Upper lobe of left lung (tissue), 6 donors: ENCODE results near the gene TRIM71. TPM values are rescaled to one million over a fixed set of nuclear protein-coding genes. Genes with fewer than 3 reads are reported as not detected.
A peak's percentile ranks its signal among the peaks of the same experiment; 100 is the strongest.

Experiments
- ATAC-seq, 2 donors: fragments of 200-7000 bp; cut with Tn5 transposase; one replicate each; pipeline ENCODE4 v1.9.1; 2022; ENCODE audit warnings: mild to moderate bottlenecking in 2 of 2, moderate library complexity in 2 of 2; ENCODE audit not compliant: low FRiP score in 2 of 2
- DNase-seq, 2 donors: peaks; one replicate each; pipeline ENCODE4 v3.0.0-alpha.2; 2019 to 2020
- H3K27ac ChIP-seq, 4 donors: fragments of 200-600 bp; sonication (generic); one replicate each; pipeline ENCODE4 v1.5.1; 2016 to 2019
- H3K27me3 ChIP-seq, 4 donors: fragments of 200-600 bp; sonication (generic); one replicate each; pipeline ENCODE4 v1.5.1; 2017 to 2019
- H3K36me3 ChIP-seq, 4 donors: fragments of 200-600 bp; sonication (generic); one replicate each; pipeline ENCODE4 v1.5.1; 2016 to 2019
- H3K4me1 ChIP-seq, 4 donors: fragments of 200-600 bp; sonication (generic); one replicate each; pipeline ENCODE4 v1.5.1; 2018 to 2019
- H3K4me3 ChIP-seq, 4 donors: fragments of 200-600 bp; sonication (generic); one replicate each; pipeline ENCODE4 v1.5.1; 2017 to 2019; ENCODE audit warnings: mild to moderate bottlenecking in 2 of 4, moderate library complexity in 1 of 4
- H3K9me3 ChIP-seq, 4 donors: fragments of 200-600 bp; sonication (generic); one replicate each; pipeline ENCODE4 v1.5.1; 2018 to 2019
- CTCF ChIP-seq, 6 experiments: fragments of 450-650 bp in 4 of 6; fragments of 200-600 bp in 2 of 6; sonication (generic) in 2 of 6; IDR thresholded peaks; one replicate each; pipeline ENCODE4 v1.5.1; 2016 to 2019; ENCODE audit warnings: antibody characterized with exemption in 6 of 6
- EP300 ChIP-seq, 4 donors: sonication (generic); formaldehyde crosslinking; IDR thresholded peaks; one replicate each; pipeline ENCODE4 v1.5.1; 2017; ENCODE audit warnings: antibody characterized with exemption in 4 of 4, control low read depth in 2 of 4
- POLR2A ChIP-seq, 4 donors: fragments of 450-650 bp; IDR thresholded peaks; one replicate each; pipeline ENCODE4 v1.5.1; 2016 to 2017; ENCODE audit warnings: antibody characterized with exemption in 4 of 4, mild to moderate bottlenecking in 2 of 4
- POLR2AphosphoS5 ChIP-seq, 2 donors: sonication (generic); formaldehyde crosslinking; IDR thresholded peaks; one replicate each; pipeline ENCODE4 v1.5.1; 2017; ENCODE audit warnings: antibody characterized with exemption in 2 of 2
- WGBS, 2 donors: methylation state at CpG; one replicate each; pipeline ENCODE4 v1.1.5; 2017 to 2018; 5-methylcytosine and 5-hydroxymethylcytosine counted together
- total RNA-seq, 6 donors: library from RNA; depleted of rRNA in 4 of 6; stranded (reverse); fragments of >200 nt in 4 of 6; gene quantifications; one replicate each; pipeline versions ENCODE4 v1.1.0 to v1.2.1, GENCODE V29; 2016 to 2021
- donor health status: DM: no; HTN: no; CAD: no; lungs with moderate emphysema.
- donor health status: DM: no; HTN: yes; CAD: no; lungs with severe emphysema.

TRIM71 gene
- total RNA-seq, 6 donors from 2014 or later = 2.2 to 7.3 (median 3.8) TPM

GRCh38 chr3:32850226-32850625, 32.4 kb downstream of the TRIM71 start:
- Histone ChIP-seq H3K27me3 (no peaks in the 10 kb centered on the region), H3K4me1 (peaks cover 0 to 8% (median 2%) of the 10 kb centered on the region in 4 donors), H3K9me3 (no peaks in the 10 kb centered on the region), H3K36me3 (no peaks in the 10 kb centered on the region), H3K27ac (no peak overlapping the region), H3K4me3 (no peak overlapping the region)
- no peak for TF ChIP-seq EP300 (IDR thresholded peaks at IDR 0.05)
- no peak for TF ChIP-seq POLR2A (IDR thresholded peaks at IDR 0.05)
- no peak for TF ChIP-seq CTCF (IDR thresholded peaks at IDR 0.05)
- no peak for ATAC-seq
- no peak for DNase-seq
- 53 to 62% methylated on average over 3 of the region's 3 CpGs for WGBS, 2 donors

GRCh38 chr3:32850636-32851035, 32.8 kb downstream of the TRIM71 start:
- peaks cover 0 to 8% (median 2%) of the 10 kb centered on the region in 4 donors for H3K4me1 ChIP-seq
- DNase-seq (no peak), ATAC-seq (no peak)
- H3K36me3 ChIP-seq = no peaks in the 10 kb centered on the region
- no peaks in the 10 kb centered on the region for H3K9me3 ChIP-seq
- 65 to 75% methylated on average over 5 of the region's 5 CpGs for WGBS, 2 donors
- no peaks in the 10 kb centered on the region for H3K27me3 ChIP-seq
- no peak overlapping the region for H3K27ac ChIP-seq
- TF ChIP-seq EP300 (IDR thresholded peaks at IDR 0.05) (no peak), POLR2AphosphoS5 (IDR thresholded peaks at IDR 0.05) (no peak), CTCF (IDR thresholded peaks at IDR 0.05) (no peak), POLR2A (IDR thresholded peaks at IDR 0.05) (no peak)
- no peak overlapping the region for H3K4me3 ChIP-seq

- Histone ChIP-seq H3K27ac (no peak overlapping the region), H3K27me3 (no peaks in the 10 kb centered on the region), H3K4me3 (no peak overlapping the region), H3K36me3 (no peaks in the 10 kb centered on the region), H3K9me3 (no peaks in the 10 kb centered on the region), H3K4me1 (peaks cover 0 to 12% (median 4%) of the 10 kb centered on the region in 4 donors)
- TF ChIP-seq EP300 (IDR thresholded peaks at IDR 0.05) (no peak), CTCF (IDR thresholded peaks at IDR 0.05) (no peak), POLR2AphosphoS5 (IDR thresholded peaks at IDR 0.05) (no peak), POLR2A (IDR thresholded peaks at IDR 0.05) (no peak)
- ATAC-seq (no peak), DNase-seq (no peak)
- 79 to 94% methylated on average over 4 of the region's 4 CpGs for WGBS, 2 donors
These were observed 34.3 kb downstream of the TRIM71 start for GRCh38 chr3:32852146-32852545.

GRCh38 chr3:32855350-32855953, 37.7 kb downstream of the TRIM71 start:
- H3K27me3 ChIP-seq = no peaks in the 10 kb centered on the region
- no peak overlapping the region for H3K27ac ChIP-seq
- H3K4me1 ChIP-seq = peaks cover 0 to 13% (median 4%) of the 10 kb centered on the region in 4 donors
- no peaks in the 10 kb centered on the region for H3K36me3 ChIP-seq
- DNase-seq (no peak), ATAC-seq (no peak)
- no peaks in the 10 kb centered on the region for H3K9me3 ChIP-seq
- WGBS, 2 donors = 62 to 68% methylated on average over 3 of the region's 3 CpGs
- TF ChIP-seq CTCF (IDR thresholded peaks at IDR 0.05) (no peak), EP300 (IDR thresholded peaks at IDR 0.05) (no peak), POLR2A (IDR thresholded peaks at IDR 0.05) (no peak), POLR2AphosphoS5 (IDR thresholded peaks at IDR 0.05) (no peak)
- no peak overlapping the region for H3K4me3 ChIP-seq

- peak overlapping the region in 2 of 4 donors; percentile 24 to 64 for H3K27ac ChIP-seq
- H3K9me3 ChIP-seq = no peaks in the 10 kb centered on the region
- DNase-seq (peak in 1 of 2 donors; percentile 80), ATAC-seq (peak; percentile 42 to 80)
- no peak overlapping the region for H3K4me3 ChIP-seq
- TF ChIP-seq EP300 (IDR thresholded peaks at IDR 0.05) (no peak), CTCF (IDR thresholded peaks at IDR 0.05) (no peak), POLR2A (IDR thresholded peaks at IDR 0.05) (no peak), POLR2AphosphoS5 (IDR thresholded peaks at IDR 0.05) (no peak)
- no peaks in the 10 kb centered on the region for H3K27me3 ChIP-seq
- 45 to 57% methylated on average over 6 of the region's 6 CpGs for WGBS, 2 donors
- H3K4me1 ChIP-seq = peaks cover 0 to 11% (median 3%) of the 10 kb centered on the region in 4 donors
- H3K36me3 ChIP-seq = no peaks in the 10 kb centered on the region
These were observed 38.6 kb downstream of the TRIM71 start for GRCh38 chr3:32856355-32856889.
